HG02588 (cell line): ENCODE data around the gene HOXC6.
"Not testable (repeated sequence)": the region's sequence is repeated elsewhere in the genome, so short reads cannot be mapped to it uniquely, and the experiment has no call there.

Experiments
- ATAC-seq: cut with Tn5 transposase; IDR thresholded peaks from one replicate; pipeline ENCODE4 v1.9.1; 2021; ENCODE audit warnings: mild to moderate bottlenecking, moderate library complexity; ENCODE audit not compliant: unreplicated experiment

Gene HOXC6

DNA sequence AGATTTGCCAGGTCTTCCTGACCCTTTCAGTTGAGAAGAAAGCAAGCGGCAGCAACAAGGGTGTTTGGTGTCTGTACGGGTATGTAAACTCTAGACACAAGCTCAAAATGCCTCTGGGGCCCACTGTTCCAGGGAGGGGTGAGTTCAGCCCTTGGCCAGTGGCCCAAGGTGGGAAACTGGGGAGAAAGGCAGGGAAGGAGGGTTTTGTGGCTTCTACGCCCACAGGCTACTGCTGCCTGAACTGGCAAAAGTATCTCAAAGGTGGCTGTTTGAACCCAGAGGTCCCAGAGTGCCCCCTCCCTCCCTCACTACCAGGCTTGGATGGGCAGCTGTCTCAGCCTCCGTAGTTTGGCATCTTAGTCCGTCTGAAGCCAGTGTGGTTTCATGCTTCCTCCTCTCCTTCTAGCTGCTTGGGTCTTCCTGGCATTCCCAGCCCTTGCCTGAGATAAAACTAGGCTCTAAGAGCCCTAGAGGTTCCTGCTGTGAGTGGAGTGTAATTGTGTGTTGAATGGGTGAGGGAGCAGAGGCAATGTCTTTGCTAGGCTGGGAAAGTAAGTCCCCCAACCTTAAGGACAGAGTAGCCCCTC lies 10.1 kb downstream of the HOXC6 start:
- no peak for ATAC-seq

DNA sequence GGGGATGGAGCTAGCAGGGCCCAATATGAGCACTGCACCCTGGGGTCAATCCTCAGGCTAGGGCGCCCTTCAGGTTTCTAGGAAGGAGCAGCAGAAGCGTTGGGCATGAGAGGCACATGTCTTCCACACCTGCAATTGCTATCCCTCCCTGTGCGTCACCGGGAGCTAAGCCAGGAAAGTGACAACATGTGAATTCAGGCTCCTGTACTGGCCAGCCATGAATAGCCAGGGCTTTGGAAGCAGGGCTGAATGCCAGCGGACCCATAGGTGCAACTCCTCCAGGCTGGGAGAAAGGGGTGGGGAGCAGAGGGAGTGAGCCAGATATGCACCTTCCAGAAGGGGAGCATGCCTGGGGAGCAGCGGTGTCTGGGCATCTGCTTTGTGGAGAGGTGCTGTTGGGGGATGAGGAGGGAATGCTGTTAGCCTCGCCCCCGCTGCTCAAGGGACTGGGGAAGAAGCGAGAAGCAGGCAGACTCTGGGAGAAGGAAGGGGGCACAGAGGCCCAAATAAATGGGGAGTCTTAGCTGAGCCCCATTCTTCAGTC lies 10.7 kb downstream of the HOXC6 start:
- ATAC-seq: no peak

DNA sequence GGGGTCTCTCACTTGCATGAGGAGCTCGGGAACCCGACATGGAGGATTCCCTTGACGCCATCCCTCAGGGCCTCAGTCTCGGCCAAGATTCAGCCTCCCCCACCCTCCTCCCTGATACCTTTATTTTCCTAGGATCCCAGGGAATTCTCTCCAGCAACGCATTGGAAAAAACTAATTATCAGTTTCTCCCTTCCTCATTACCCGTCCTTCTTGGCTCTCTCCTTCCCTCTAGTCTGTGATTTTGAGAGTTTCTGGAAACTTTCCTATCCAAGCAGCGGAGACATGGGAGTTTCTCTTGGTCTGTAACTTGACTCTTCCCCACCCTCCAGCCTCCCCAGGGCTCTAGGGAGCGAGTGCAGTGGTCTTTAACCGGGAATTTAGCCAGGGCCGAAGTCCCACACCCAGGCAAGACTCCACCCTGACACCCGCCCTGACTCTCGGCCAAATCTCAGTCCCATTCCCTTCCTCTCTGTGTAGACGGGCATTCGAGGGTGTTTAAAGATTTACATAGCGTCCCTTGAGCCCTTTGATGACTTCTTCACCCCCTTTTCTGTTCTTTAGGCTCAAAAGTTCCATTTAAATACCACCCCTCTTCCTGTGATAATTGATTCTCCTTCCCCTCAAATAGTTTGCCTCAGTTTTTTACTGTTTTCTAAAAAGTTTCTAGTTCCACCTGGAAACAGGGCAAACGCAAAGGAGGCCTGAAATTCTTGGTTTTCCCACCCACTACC lies 11.3 kb downstream of the HOXC6 start:
- ATAC-seq: no peak

DNA sequence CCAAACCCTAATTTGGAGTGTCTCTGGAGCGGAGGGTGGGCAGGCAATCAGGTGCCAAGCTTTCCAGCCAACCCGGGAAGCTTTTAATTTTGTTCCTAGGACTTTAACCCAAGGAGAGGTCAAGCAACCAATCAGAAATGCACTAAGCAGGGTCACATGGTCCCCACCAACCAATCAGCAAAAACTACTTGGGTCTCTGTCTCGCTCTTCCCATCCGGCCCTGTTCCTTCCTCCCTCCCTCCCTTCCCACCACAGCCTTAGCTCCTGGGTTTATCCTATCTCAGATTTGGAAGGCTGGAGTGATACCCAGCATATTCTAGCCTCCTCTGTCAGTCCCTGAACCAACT lies 11.9 kb downstream of the HOXC6 start:
- no peak for ATAC-seq

DNA sequence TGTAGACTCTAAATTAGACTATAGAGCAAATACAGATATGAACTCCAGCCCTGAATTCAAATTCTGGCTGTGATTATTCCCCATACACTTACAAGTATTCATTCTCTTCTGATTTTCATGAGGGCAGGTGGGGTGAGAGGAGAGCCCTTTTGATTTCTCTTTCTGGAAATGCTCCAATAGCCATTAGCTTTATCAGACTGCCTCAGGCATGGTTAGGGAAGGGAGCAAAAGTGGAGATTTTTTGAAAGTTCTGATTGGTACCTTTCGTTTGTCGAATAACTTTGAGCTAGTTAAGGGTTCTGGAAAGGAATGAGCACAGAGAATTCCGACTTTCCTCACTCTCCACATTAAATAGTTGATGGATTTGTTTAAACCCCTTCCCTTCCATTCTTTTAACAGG lies 12.4 kb downstream of the HOXC6 start:
- no peak for ATAC-seq

DNA sequence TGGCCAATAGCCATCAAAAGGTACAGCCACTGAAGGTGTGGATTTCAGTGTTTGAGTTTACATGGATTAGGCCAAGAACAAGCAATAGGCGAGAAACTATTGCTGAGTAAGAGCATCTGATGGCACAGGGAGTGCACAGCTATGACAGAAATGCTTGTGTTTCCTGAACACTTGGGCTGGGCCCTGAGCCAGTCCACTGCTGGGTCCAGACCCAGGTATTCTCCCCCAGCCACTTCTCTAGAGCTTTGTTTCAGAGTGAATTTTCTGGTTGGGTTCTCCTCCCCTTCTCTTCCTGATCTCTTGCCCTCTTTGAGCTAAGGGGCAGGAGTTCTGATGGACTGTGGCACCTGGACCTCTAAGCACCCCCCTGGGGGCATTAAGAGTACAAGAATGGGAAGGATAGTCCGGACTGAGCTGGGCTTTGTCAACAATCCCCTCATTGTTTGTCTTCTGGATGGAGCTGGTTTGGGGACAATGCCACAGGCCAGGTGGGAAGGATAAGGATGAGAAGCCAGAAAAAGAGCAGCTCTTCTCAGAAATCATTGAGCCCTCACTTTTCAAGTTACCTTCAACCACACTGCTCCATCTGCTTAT lies 13.0 kb downstream of the HOXC6 start:
- ATAC-seq: no peak

DNA sequence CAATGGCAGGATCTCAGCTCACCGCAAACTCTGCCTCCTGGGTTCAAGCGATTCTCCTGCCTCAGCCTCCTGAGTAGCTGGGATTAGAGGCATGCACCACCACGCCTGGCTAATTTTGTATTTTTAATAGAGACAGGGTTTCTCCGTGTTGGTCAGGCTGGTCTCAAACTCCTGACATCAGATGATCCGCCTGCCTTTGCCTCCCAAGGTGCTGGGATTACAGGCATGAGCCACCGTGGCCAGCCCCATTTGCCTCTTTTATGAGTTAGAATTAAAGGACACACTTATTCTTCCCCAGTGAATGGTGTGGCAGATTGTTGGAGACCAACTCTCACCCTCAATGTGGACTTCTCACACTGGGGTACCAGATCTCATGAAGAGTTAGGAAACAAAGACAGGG lies 13.8 kb downstream of the HOXC6 start:
- not testable (repeated sequence) for ATAC-seq

DNA sequence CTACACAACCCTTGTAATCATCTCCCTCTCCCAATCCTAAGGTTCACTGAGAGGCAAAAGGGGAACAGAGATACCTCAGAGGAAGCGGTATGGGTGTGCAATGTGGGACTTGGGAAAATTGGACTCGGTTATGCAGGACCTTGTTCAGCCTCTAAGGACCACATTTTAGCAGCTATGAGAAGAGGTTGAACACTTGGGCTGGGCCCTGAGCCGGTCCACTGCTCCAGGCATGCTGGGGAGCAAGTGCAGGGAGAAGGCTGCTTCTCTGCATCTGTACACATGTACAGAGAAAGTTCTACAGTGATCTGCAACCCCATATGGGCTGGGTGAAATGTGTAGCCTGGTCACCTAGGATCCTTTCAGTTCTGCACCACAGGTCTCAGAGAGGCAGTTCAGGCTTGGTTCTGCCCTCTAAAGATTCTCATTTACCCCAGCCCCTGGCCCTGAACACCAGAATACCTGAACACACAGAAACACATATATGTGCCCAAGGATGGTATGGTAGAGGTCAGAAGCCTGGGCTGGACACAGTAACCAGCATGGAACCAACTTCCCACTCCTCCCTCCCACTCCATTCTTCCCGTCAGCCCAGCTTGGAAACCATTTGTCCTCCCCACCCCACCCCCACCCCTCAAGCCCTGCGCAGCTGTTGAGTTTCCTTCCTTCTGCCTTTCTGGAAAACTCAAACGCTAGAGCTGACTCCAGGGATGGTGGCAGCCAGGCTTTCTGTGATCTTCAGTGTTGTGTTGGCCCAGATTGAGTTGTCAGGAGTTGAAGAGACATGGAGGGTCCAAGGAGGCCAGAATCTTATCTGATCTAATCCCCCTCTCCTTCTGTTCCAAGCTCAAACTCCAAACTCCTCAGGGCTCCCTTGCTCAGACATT lies 15.0 kb downstream of the HOXC6 start:
- ATAC-seq: no peak

DNA sequence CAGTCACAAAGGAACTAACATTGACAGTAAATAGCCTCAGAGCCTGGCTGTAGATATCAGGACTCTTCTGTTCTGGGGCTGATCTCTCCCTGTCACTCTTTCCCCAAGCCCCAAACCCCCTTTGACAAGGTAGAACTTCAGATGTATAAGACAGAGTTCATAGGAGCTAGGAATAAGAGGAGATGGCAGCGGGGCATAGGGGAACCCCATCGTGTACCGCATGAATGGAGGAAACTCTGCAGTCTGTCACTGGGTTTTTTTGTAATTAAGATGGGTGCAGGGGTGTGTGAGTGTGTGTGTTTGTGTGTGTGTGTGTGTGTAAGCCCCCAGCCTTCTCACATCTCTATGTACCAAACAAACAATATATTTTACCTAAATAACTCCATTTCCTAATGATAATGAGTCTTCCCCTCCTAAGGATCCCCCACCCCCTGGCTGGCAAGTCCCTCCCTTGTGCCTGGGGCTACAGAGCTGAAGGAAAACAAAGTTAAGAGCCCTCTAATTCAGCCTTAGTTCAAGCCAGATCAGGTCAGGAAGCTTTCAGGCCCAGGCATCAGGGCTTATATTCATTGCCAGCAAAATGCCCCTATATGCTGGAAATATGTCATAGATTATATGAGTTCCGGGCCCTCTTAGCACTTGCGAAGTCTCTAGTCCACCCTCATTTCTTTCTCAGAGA lies 16.3 kb downstream of the HOXC6 start:
- ATAC-seq: no peak

DNA sequence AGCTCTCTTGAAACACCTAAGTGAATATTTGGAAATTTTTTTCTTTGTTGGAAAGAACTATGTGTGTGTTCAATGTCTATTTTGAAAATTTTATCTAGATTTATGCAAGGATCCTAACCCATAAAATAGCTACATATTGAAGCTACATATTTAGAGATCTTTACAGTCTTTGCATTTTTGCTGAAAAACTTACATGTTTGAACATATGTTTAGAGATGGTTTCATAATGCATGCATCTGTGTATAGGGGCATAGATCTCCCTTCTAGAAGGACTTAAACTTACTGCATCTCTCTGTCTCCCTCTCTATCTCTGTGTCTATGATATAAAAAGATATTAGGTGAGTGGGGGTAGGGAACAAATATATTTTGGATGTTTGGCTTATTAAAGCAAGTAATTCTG lies 17.2 kb downstream of the HOXC6 start:
- ATAC-seq: no peak

DNA sequence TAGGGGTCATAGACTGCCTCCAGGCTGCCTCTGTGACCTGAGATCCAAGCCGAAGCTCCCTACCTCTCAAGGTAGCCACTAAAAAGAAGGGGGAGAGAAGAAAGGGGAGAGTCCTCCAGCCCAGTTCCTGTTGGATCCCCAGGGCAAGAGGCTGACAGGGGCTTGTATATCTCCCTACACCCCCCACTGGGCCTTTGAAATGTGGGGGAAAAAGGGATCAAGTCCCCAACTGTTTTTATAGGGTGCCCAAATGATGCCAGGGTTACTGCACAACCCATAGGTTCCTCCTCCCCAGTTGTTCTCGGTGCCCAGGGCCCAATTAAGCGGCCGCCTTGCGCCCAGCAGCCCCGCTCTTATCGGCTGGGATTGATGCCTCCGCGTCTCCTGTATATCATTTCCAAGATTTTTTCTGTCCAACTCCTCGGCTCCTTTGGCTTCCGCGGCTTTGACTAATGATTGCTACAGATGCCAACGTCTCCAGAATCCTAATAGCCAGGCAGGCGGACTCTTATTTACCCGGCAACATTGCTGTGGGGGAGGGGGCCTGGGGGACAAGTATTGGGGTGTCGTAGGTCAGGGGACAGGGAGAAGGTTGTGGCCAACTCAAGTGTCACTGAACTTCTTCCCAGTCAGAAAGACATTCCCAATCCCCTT lies 17.8 kb downstream of the HOXC6 start:
- ATAC-seq: no peak

DNA sequence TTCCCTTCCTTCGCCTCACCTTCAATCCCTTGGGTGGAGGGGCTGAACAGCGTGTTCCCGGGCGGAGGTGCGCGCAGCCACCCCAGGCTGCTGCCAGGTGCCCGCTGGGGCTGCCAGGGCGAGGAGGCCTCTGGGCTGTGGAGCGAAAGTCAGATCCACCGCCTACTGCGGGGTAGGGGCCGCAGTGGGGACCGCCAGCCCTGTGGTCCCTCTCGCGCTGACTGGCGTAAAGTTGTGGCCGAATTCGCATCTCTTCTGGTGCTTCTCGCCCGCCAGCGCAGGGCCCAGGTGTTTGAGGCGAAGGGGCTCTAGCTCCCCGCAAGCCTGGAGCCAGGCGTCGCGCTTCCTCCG lies 18.5 kb downstream of the HOXC6 start:
- ATAC-seq: no peak

DNA sequence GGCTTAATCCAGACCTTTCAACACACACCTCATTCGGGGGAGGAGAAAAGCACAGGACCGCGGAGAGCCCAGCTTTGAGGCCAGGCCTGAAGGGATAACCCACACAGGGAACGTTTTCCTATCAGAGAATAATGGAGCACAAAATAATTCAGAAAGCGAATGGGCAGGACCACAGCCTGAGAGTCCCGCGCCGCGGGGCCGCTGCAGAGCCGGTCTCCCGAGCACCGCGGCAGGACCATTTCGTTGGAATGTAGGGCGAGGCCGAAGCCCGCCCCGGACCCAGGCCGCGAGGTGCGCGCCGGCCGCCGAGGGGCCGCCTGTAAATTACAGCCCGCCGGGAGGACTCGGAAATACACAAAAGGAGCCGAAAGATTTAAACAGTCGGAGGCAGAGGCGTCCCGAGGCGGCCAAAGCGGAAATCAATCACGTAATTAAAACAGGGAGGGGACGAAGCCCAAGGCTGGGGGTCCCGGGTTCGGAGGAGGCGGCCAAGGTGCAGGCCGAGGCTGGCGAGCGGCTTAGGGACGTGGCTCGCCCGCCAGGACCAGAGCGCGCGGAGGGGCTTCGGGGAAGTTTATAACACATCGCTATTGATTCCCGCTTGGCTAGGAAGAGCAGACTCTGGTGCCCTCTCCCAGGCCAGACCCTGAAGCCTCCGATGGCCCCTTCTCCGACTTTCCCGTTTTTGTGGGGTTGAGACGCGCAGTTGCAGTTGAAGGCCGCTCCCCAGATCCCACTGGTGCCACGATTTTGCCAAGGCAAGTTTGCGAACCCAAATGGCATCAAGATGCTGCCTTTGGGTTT lies 19.1 kb downstream of the HOXC6 start:
- no peak for ATAC-seq

DNA sequence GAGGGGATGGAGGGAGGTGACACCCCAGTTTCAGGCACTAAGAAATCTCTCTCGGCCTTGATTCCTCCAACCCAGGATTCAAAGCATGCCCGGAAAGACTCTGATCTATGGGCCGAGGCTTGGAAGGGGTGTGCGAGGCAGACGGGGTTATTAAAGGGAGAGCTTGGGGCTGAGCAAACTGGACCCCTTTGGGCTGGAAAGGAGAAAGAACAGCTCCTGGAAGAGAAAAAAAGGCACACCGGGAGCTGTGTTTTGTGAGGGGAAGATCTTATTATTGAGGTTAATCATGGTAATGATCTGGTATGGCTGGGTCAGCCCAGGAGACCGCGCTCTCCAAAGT lies 19.7 kb downstream of the HOXC6 start:
- no peak for ATAC-seq

DNA sequence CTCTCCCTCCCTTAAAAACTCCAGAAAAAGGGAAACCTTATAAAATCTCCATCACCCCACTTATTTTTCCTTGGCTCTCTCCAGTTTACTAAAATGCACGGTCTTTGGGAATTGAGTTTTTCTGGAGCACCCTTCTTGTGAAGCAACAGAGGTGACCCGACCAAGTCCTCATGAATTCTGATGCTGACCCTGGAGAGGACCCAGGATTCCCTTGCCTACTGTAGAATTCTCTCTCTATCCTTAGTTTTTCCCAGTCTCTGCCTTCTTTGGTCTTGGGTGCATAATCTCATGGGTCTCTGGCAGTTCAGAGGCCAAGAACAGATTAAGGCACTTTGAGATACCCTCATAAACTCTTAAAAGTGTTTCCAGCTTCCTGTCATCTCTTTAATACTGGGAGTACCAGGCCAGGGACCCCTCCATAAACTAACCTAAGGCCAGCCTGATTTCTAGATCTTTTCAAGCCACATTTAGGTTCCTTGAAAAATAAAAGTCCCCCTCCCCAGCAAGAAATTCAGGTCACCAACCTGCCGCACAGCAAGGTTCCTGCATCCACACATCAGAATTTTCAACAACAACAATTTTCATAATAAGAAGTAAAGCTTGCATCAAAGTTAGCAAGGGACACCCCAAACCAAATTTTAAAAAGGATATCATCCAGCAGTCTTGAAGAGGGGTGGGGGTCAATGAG lies 20.3 kb downstream of the HOXC6 start:
- ATAC-seq: no peak

DNA sequence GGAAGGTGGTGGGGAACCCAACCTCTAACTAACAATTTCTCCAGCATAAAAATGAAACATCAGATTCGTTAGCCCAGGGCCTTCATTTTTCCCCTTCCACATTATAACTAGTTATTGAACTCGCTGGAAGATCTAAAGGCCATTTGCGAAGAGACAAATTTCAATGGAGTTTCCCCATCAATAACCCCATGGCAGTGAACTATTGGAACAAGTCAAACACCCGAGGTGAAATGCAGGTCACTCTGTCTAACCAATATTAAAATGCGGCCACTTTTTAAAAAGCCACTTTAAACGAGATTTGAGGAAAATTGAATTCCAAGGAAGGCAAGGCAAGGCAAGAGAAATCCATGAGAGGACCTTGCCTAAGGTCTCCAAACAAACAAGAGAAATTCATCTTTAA lies 20.9 kb downstream of the HOXC6 start:
- no peak for ATAC-seq

DNA sequence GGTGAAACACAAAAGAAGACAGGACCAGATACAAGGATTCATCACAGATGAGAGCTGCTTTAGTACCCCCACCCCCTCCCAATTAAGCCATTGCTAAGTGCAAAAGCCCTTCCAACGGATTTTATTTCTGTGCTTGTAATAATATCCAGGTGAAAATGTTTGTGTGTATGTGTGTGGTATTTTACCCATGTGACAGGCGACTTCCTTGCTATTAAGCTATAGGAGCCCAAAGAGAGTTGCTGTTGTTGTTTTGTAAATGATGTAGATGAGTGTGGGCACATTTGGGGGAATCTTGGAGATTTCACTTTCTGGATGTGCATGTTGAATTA lies 22.2 kb downstream of the HOXC6 start:
- no peak for ATAC-seq

DNA sequence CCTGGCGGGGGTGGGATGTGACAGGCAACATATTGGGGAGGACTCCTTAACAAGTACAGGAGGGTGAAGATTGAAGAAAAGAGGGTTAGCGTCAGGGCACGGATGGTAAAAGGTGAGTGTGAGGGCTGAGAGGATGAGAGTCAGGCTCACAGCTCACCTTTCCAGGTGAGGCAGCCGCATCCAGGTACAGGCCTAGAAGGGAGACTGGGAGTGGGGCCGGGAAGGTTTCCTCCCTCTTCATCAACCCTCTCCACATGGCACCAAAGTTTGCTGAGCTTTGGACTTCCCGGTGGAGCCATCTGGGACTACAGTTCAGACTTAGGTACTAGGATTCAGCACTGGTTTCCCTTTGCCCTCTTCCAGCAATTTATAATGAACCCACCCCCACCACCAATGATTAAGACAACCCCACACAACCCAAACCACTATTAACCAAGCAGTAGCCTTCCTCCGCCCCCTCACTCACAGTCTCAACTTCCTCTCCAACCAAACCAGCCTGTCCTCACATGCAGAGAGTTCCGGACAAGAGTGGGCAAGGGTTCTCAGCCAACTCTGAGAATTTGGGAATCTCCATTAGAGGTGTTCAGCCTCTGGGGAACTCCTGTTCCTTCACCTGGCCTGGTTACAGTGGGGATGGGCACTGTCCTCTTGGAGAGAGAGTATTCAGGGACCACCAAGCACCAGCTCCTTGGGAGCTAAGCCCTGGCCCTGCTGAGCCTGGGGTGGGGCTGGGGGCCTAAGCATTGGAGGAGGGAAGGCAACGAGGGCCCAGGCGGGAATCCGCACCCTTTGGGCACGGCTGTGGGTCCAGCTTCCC lies 23.0 kb downstream of the HOXC6 start:
- no peak for ATAC-seq
